ENCODE measurements around the gene SEZ6L.

SEZ6L gene

DNA sequence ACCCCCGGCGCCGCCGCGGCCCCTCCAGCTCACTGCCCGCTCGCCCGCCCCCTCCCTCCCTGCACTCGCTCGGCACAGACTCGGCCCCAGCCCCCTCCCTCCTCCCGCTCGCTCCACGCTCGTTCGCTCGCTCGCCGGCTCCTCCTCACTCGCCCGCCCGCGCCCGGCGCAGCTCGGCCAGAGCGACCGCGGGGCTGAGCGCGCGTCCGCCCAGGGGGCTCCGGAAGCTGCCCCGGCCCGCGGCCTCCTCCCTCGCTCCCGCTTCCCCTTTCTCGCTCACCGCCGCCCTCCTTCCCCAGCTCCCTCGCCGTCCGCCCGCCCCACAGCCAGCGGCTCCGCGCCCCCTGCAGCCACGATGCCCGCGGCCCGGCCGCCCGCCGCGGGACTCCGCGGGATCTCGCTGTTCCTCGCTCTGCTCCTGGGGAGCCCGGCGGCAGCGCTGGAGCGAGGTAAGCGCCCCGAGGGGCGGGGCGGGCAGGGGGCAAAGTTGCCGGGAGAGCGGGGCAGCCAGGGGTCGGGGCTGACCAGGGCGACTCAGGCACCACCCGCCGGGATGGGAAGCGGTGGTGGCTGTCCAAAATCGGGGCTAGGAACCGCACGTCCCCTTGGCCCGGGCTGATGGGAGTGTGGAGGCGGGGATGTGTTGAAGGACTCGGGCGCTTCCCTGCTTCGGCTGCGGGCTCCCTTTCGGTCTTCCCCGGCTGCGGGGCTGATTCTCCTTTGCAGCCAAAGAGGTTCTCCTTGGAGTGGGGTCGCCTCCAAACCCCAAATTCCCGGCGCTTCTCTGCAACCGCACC lies at the start of gene SEZ6L:
SEZ6L (plus strand) TSS at position 148 of the 797 bp plus-strand sequence; CDS start at position 356, 208 bp downstream.
- DNase-seq = no peak

DNA sequence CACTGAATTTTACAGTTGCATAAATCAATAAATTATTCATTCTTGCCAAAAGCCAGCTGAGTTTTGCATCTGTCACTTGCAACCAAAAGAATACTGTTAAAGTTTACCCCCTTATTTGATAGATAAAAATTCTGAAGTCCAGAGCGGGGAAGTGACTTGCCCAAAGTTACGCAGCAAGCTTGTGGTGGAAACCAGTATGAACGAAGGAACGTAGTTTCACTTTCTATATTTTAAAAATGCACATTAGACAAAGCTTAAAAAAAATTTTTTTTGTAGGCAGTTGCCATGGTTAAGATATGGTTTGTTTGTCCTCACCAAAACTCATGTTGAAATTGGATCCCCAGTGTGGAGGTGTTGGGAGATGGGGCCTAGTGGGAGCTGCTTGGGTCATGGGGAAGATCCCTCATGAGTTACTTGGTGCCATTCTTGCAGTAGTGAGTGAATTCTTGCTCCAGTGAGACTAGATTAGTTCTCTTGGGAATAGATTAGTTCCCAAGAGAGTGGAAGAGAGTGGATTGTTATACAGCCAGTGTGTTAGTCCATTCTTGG lies 46.3 kb upstream of the SEZ6L start:
- no peak for DNase-seq

DNA sequence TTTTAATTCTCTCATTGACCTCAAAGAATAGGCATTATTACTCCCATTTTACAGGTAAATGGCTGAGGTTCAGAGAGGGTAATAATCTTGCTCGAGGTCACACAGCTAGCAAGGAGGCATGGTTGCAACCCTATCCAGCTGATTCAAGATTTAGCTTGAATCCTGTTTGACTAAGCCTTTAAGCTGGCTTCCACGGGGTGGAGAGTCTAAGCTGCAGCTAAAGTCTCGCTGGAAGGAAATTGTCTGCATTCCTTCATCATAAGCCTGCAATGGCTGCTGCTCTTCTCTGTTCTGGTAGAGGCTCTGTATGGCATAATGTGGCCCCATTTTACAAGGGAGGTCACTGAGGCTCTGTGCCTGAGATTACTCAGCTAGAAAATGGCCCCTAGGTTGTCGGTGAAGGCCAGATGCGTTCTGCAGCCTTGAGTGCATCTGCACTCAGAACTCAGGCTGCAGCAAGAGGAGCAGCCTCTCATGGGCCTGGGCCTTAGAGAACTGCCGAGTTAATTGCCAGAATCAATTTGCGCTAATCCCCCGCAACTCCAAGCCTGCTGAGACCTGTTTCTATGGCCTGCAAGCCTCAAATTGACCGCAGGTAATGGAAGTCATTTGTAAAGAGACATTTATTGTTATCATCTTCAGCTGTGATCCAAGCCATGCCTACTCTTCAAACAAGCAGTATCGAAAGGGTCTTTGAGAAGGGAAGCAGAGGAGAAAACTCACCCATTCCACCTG lies 44.1 kb upstream of the SEZ6L start:
- no peak for DNase-seq

DNA sequence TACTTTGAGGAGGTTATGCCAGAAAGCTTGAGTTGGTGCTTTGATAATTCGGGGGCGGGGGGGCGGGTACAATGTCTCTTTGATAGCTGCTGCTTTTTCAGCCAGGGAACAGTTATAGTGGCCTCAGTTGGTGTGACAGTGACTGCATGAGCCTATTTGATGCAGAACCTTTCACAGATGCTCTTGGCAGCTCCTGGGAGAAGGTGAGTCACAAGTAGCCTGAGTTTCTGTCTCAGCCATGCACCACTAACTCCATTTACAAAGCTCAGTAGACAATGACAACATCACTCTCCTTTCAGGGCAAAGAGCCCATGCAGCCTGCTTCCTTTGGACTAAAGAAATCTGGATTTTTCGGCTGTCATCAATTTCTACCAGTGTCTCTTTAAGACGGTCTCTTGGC lies 42.1 kb upstream of the SEZ6L start:
- DNase-seq = no peak

DNA sequence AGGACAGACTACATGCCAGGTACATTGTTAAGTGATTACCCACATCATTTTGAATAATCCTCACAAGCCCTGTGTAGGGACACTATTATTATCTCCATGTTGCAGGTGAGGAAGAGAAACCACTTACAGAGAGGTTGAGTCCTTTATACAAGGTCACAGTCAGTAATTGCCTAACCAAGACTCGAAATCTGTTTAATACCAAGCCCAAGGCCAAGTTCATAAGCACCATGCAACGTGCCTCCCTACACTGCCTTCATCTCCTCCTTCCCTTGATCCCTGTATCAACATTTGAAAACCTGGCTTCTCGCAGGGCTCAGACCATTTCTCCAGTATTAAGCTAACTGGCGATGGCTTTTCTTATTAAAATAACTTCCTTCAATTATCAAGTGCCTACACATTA lies 41.7 kb upstream of the SEZ6L start:
- DNase-seq = no peak

DNA sequence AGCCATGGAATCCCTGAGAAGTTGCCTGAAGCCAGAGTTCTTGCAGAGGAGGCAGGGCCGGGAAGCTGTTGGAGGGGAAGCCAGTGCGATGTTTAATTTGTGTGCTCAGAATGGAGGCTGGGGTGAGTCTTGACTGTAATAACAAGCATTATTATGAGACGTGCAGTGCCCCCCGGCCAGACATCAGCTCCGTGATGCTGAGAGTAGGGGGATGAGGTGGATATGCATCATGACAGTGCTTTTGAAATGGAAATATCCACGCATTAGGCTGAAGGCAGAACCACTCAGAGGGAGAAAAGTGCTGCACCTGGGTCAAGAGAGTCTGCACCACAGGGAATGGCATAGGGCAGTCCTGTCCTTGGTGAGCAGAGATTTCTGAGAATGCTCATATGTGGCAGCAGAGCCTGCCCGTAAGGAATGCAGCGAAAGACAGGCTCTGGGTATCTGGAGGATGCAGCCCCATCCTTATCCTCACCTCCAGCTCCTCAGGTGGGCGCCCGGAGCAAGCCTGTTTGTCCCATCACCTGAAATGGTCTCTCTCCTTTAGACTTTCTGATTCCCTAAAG lies 37.6 kb upstream of the SEZ6L start:
- no peak for DNase-seq

DNA sequence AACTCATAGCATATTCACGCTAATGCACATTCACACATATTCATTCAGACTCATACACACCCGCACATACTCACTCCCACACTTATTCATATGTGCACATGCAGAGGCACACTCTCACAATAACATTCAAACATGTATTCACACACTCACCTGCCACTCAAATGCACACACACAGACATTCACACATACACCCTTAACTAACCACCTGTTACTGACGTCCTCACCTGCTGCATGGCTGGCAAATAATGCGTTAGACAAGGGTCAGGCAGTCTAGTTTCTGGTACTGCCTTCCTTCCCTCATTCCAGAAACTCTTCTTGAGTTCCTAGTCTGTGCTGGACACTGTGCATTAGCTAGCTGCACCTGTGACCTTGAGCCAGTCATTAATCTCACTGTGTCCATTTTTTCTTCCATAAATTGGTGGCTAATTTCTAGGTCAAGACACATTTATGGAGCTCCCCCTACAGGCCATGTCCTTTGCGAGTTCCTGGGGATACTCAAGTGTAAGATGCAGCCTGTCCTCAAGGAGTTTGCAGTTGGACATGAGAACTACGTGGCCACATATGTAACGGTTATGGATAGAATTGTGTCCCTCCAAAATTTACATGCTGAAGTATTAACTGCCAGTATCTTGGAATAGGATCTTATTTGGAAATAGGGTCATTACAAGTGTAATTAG lies 34.5 kb upstream of the SEZ6L start:
- no peak for DNase-seq

DNA sequence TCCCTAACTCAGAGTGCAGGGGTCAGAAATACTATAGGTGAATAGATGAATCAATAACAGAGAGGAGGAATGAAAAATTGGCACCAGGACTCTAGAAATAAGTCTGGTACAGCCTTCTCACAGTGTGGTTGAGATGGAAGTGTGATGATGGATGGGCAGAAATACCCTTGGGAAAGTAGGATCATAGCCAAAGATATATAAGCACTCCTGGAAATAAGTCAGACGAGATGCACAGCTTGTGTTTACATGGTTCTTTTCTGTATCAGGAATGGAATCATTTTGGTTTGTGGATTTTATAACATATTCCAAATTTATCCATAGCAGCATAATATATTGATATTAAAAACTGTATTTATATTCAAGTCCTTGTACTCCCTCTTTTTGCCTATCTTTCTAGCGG lies 33.5 kb upstream of the SEZ6L start:
- DNase-seq = no peak

DNA sequence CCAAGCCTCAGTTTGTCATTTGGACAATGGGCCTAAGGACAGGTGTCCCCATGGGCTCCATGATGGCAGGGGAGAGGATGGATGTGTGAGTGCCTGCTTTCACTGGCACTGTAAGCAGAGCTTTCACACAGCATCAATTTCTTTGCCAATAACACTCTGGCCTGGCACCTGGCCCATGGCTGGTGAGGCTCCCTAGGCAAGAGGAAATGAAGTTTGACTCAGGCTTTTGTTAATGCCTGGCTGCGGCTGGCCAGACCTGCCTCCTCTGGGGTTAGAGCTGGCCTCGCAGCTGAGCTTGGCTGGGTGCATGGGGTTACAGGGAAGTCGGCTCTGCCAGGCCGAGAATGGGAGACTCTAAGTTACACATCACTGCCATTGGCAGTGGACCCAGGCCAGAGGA lies 30.0 kb upstream of the SEZ6L start:
- no peak for DNase-seq

DNA sequence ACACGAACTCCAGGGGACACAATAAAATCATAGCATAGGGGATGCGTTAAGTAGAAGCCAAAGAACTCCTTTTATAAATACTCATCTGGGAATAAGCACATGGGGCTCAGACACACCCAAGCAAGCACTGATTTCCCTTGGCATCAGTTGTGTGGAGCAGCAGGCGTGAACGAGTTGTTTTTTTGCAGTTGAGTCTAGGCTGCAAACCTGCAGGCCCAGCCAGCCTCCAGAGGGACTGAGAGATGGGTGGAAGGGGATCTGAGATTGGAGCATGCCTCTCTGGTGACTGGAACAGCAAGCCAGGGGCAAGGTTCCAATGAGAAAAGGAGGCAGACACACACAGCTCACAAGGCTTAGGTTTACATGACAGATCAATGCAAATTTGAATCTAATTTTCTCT lies 27.4 kb upstream of the SEZ6L start:
- no peak for DNase-seq

DNA sequence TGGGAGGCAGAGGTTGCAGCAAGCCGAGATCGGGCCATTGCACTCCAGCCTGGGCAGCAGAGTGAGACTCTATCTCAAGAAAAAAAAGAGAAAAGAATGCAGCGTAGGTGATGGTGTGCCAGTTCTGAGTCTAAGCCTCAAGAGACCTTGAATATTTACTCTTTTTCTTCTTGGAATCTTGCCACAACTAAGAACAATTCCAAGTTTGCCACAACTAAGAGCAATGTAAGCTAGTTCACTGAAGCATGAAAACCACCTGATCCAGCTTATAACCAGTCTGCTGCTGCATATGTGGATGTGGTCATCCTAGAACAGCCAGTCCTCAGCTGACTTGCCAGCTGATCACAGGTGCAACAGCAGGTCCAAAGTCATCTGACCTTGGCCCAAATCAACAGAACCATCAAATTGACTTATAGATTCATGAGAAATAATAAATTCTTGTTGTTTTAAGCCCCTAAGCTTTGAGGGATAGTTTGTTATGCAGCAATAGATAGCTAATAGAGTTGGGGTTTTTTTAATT lies 25.4 kb upstream of the SEZ6L start:
- DNase-seq = no peak

DNA sequence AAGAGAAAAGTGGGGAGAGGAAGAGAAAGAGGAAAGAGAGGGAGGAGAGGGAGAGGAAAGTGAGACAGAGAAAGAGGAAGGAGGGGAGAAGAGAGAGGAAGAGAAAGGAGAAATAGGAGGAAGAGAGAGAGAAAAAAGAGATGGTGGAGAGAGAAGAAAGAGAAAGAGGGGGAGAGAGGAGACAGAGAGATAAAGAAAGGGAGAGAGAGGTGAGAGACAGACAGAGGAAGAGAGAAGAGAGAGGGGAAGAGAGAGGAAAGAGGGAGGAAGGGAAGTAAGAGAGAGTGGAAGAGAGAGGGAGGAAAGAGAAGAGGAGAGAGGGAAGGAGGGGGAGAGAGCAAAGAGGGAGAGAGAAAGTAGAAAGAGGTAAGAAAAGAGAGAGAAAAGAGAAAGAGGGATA lies 9.4 kb upstream of the SEZ6L start:
- DNase-seq = no peak

DNA sequence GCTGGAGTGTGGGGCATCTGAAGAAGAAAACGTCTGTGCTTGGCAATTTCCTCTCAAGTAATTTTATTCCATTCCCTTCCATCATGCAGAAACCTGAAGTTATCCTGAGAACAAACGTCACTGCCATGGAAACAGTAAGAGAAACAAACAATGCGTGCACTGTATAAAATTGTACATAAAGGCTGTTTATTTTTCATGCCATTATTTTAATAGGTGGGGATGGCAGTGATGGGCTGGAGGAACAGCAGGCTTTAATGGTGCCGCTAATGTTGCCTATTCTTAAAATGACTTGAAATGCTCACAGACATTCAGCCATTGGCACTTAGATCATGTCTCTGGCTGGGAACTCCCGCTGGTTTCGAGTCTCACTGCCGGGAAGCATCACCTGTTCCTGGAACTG lies 7.5 kb upstream of the SEZ6L start:
- DNase-seq = no peak

DNA sequence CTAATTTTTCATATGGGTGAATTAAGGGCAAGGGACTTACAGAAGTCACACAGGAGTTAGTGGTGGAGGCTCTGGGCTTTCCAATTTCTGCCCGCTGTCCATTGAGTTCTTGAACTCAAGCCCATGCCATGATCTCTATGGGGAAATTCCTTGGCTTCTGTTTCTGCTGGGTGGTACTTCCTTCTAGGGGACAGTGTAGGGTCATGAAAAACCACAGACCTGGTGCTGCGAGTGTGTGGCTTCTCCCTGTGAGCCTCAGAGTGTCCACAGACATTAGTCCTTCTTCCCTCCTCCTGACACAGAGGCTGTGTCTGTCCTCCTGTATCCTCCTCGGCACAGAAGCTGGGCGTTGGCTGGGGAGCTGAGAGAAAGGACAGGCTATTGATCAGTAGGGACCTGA lies 6.3 kb upstream of the SEZ6L start:
- no peak for DNase-seq

DNA sequence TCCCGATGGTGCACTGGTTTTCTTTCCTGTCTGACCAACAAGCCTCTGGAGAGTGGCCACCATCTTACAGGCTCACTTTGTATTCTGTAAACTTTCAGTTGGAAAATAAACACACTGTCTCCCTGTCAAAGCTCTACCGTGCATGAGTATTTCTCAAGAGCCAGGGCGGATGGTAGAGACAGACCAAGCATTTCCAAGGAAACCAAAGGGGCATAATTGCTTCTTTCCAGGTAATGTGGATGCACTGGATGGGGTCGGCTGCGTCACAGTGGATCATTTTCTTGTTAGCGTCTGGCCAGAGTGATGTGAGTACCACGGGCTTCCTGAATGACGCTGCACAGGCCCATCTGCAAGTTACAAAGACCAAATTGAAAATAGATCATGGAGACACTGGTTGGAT lies 5.1 kb upstream of the SEZ6L start:
- no peak for DNase-seq

DNA sequence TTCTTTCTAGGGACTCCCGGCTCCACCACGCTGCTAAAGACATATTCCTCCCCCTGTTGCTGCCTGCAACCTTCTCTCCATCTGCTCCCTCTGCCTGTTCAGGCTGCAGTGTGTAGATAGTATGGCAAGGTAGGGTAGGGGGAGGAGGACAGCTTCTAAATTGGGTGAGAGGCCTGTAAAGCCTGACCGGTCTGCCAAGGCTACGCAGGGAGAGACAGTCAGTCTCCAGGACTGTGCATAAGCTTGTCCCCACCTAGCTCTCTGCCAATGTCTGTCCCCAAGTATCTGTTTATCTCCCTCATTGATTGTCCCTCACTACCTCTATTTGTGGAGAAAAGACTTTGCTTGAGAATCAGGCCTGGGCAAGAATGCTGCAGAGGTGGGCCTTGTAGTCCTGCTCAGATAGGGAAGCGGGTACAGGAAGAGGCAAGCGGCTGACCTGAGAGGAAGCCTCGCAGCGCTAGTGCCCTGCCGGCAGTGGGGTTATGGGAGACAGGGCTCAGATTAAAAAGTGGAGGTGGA lies 871 bp upstream of the SEZ6L start:
- DNase-seq = no peak

DNA sequence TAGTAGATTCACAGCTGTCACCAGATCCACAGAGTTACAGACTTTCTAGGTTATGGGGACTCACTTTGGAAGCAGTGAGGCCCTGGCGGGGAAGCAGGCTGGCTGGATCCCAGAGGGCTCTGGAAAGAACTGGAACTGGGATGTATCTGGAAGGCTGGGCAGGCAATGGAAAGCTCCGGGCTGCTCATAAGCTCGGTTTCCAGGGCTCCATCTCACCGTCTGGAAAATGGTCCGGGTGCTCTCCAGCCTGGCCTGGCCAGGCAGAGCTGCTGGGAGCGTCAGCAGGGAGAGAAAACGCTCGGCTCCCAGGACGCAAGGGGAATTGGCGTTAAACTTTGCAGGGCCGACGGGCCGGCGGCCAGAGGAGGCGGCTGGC lies 335 bp upstream of the SEZ6L start:
- no peak for DNase-seq

DNA sequence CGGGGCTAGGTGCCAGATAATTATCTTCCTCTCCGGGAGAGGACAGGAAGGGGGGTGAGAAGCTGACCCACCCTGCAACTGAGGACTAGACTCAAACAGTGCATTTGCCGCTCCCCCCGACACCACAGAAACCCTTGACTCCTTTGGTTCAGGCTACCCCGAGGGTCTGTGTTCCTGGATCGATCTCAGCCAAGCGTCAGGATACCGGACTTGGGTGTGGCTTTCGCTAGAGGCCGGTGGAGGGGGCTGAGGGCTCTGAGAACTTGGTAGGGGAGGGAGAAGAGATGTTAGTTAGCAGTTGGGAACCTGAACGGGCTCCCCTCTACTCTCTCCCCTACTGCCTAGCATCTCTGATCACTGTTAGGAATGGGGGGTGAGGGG lies 840 bp downstream of the SEZ6L start:
- no peak for DNase-seq

DNA sequence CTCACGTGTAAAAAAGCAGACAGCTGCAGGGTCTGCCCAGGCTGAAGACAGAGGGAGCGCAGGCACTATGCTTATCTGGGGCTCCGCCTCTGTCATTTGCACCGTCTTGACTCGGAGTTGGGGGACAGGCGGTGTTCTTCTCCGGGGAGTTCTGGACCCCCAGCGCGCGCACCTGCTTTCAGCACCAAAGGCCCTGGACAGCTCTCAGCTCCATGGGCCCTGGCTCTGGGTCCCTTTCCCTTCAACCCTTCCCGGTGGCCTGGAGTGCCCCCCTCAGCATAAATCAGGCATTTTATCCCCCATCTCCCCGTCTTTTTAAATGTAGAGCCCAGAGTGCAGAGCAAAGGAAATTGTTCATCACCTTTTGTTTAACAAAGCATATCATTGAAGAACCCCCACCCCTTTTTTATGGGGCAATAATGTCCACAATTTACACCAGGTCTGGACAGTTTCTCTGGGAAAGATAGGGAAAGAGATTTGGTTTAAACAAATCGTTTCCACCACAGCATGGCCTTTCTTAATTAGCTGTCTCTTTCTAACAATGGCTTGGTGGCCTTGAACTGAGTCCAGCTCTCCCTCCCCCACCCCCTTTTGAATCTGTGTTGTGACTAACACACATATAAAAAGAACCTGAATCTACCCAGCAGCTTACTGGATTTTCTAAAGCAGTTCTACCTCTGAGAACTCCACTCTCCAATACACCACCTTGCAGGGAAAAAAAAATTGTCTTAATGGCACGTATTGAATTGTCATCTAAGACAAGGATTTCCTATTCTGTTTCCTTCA lies 1.7 kb downstream of the SEZ6L start:
- no peak for DNase-seq

DNA sequence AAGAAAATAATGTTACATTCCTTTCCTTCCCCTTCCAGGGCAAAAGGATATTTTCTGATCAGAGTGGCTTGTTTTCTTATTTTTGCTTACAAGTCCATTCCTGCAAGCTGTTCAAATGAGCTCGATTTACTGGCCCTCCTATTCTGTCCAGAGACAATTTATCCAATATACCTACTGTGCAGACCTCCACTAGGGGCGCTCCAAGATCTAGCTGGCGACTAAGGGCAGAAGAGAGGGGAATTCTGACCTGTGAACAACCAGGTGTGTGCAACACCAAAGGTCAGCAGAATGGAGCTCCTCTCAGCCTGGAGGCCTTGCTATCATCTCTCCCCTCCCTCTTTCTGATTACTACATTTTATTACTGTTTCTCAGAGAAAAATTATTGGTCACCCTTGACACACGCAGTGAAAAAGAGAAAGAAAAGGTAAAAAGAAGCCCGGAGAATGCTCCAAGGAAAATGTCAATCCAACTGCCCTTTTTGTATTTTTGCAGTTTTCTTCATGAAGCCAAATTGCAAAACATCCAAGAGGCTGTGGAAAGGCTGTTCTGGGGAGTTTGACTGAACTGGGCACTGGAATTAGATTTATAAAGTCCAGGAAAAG lies 3.2 kb downstream of the SEZ6L start:
- no peak for DNase-seq

DNA sequence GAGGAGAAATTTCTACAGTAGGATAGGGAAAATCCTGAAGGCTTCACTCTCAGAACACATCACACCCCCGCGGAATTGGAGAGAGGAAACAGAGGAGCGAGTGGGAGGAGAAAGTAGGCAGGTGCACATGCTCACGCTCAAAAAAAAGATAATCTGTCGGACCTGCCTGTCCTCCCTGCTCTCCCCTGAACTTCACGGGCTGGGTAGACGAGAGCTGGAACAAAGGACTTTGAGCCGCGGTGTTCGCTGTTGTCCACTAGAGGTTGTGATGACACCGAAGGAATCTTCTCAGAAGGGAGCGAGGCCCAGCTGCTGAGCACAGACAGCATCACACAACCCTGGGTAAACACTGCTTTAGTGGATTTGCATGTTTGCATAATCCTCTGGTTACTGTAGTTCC lies 5.0 kb downstream of the SEZ6L start:
- no peak for DNase-seq

DNA sequence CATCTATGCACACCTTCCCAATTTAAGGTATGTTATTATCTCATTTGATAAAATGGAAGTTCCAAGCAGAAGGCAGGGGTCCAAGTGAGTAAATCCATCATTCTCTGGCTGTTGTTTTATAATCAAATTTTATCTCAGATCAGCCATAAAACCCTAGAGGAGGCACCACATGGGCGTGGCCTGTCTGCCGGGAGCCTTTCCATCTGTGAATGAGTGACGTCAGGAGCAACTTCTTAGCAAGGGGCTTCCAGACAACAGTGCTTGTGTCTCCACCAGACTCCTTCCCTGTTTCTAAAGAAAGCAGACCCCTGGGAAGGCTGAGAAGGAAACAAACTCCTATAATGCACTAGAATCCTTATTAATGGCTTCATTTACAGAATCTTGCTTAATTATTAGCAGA lies 13.5 kb downstream of the SEZ6L start:
- DNase-seq = no peak

Measured in activated CD4-positive, alpha-beta T cell treated with anti-CD3 and anti-CD28 coated beads, Interleukin-2, amount 50 U/mL, for 4 hours (primary cell).